HG03342 (cell line): ENCODE results near the gene OMA1.

ENCODE experiments used
- ATAC-seq: cut with Tn5 transposase; IDR thresholded peaks from one replicate; pipeline ENCODE4 v1.9.1; 2021; ENCODE audit warnings: mild to moderate bottlenecking, moderate library complexity; ENCODE audit not compliant: unreplicated experiment

Gene OMA1

DNA sequence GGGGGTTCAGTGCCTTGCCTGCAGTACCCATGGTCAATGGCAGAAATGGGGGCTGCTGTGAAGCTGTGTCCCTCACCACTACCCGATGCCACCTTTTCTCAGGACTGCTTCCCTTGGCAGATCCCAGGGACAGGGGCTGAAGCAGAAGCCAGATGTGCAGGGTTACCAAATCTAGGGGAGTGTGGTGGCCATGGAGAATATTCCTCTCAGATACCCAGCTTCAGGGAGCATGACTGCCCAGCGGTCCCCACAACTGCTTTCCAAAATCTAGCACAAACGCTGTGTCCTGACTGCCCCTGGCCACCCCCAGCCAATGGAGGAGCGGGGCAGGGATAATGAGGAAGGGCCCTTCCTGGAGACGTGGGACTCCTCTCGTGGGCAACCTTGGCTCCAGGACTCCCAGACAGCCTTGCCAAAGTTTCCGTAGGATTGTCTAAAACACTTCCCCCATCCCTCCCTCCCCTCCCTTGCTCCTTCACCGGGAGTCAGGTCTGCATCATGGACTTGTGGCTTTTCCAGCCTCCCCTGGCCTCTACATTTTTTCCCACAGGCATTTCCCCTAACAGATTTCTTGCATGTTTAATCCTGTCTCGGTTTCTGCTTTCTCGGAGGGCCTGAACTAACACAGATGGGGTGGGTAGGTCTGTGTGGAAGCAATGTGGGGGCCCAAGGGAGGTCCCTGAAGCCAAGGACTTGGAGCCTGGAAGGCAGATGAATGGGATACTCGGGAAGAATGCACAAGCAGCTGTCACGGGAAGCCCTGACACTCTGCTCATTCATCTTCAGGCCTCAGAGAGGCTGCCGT lies 80.5 kb downstream of the OMA1 start:
- no peak for ATAC-seq

DNA sequence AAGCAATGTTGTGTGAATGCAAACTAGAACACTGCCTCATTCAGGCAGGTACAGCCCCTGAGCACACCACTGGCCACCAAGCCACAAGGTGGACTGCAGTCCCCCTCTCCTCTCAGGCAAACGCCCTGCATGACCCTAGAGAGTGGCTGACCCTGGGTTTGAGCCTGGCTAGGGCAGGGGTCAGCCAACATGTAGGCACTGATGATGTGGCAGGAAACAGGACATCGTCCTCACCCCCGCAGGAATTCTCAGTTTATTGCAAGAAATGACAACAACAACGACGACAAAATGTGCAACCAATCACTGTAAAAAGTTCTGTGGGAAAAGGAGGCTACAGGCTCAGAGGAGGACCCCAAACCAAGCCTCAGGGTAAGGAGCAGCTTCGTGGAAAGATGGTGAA lies 81.3 kb downstream of the OMA1 start:
- ATAC-seq = no peak

DNA sequence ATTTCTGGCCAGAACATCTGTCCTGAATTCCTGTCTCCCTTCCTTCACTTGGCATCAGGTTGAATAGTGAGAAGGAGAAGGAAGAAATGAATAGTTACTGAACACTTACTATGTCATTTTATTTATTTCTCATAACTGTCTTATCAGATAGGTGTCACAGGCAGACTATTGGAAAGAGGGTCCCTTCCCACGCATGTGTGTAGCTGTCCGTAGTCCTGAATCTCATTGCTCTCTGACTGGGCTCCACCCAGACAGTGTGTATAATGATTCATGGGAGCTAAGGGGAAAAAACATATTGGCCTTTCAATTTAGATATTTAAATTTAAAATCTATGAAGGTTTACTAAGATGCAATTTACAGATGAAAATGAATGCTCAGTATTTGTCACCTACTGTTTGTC lies 86.1 kb downstream of the OMA1 start:
- no peak for ATAC-seq

DNA sequence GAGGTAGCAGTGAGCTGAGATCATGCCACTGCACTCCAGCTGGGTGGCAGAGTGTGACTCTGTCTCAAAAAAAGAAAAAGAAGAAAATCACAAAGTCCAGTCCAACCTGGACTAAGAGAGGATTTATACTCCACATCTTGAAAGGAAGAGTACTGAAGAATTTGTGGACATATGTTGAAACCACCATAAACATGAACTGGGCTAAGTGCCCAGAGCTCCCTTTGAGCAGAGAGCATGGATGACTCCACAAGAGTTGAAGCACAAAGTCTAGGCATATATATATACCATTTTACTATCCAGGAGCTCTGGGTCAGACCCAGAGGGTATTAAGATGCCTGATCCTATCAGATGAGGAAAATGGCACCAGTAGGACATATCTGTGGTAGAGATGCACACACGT lies 86.6 kb downstream of the OMA1 start:
- ATAC-seq = no peak

DNA sequence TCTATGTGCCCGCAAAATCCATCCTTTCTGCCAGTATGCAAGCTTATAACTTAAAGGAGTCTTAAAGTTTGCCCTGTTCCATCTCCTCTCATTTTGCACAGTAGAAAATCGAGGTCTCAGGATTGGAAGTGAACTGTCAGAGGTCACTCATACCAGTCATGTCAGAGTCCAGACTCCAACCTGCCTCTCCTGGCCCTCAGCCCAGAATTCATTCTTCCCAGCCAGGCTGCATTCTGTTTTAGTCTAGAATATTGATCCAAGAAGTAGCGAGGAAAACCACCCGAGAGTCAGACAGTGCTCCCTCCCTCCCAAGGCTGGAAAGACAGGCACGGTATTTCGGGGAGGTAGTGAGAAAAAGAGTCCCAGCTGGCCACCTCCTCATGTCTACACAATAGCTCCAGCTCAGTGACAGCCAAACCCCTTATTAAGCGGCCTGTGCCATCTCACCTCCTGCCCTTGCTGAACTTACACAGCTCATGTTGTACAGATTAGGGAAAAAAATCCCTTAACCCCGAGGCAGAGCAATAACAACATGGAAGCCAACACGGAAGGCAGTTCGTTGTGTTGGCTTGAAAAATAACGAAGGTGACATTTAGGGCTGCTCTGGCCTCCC lies 89.4 kb downstream of the OMA1 start:
- no peak for ATAC-seq

DNA sequence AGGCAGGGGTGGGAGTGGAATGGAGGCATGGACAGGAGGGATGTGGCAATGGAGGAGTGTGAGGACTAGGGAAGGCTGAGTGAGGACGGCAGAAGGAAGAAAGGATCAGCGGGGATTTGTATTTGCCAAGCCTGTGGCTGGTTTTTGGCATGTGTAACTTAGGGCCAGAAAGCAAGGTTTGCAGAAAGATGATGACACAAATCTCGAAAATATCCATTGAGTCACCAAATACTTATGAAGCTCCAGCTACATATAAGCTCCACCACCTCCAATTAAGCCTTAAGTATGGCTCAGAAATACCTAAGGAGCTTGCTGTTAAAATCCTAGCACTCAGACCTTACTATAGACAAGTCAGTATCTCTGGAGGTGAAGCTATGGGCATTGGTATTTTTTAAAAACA lies 90.1 kb downstream of the OMA1 start:
- no peak for ATAC-seq

DNA sequence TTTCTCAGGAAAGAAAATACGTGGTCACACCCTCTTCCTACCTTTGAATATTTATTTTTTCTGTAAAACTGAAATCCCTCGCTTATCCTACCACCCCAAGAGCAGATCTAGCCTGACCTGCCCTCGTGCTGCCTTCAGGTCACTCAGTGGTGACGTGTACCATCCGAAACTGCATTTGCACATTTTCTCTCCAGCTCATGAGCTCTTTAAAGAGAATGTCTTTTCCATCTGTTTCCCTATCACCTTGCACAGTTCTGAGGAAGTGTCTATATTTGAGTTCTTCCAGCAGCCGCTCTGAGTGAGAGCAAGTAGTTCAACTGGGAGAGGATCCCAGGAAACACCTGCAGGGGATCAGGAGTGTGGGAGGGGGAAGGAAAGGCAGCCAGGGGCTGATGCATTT lies 91.7 kb downstream of the OMA1 start:
- ATAC-seq = no peak

DNA sequence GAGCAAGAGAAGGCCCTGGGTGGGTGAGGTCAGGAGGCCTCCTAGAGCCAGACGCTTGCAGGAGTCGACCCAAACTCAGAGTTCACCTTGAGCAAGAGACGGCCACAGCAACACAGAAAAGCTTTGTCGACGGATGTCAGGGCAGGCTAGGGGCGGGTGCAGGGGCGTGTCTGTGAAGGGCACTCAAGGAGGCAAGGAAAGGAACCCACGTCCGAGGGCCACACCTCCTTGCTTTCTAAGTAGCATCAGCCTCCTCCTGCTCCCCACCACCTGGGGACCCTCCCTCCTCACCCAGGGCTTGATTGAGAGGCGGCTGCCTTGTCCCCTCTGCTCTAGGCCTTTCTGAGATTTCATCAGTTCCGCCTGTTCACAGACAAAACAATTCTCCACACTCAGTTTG lies 92.1 kb downstream of the OMA1 start:
- ATAC-seq = no peak

DNA sequence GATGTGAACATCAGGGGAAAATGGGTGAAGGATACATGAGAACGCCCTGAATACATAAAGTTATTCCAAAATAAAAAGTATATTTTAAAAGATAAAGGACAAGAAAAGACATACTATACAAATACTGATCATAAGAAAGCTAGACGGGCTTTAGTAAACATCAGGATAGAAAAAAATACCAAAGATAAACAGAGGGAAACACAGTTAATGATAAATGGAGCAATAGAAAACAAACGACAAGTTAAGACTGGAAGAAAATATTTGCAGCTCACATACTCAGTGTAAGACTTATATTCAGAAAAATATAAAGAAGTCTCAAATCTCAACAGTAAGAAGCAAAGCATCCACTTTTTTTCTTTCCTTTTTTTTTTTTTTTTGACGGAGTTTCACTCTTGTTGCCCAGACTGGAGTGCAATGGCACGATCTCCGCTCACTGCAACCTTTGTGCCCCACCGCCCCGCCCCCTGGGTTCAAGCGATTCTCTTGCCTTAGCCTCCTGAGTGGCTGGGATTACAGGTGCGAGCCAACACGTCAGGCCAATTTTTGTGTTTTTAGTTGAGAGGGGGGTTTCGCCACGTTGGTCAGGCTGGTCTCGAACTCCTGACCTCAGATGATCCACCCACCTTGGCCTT lies 94.8 kb downstream of the OMA1 start:
- no peak for ATAC-seq

DNA sequence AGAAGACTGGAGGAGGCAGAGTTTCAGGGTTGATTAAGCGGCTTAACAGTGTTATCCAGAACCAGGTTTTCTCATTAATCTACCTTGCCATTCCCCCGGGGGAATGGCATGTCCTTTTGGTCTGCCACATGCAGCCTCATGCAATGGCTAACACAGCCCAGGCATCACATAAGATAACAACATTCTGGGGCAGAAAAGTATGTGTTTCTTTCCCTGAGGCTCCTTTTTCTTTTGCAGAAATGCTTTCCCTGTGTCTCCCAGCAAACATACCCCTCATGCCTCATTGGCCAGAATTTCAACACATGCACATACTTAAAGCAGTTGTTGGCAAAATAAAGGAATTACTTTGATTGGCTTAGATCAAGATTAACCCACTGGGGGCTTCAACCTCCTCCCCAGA lies 98.6 kb downstream of the OMA1 start:
- no peak for ATAC-seq

DNA sequence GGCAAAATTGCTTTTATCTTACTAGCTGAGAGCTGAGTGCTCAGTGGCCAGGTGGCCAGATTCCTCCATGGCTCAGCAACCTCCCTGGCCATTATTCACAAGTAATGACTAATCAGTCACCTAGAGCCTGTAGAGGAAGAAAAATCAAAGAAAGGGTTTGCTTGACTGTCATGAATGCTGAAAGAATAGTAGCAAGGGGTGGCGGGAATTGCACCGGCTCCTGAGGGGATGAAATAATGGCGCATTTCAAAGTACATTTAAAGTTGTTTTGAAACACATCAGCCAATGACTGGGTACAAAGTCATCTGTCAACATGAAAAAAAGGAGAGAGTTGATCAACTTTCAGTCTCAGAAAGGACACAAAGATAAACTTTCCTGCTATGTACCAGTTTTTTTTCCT lies 99.5 kb downstream of the OMA1 start:
- ATAC-seq = no peak

DNA sequence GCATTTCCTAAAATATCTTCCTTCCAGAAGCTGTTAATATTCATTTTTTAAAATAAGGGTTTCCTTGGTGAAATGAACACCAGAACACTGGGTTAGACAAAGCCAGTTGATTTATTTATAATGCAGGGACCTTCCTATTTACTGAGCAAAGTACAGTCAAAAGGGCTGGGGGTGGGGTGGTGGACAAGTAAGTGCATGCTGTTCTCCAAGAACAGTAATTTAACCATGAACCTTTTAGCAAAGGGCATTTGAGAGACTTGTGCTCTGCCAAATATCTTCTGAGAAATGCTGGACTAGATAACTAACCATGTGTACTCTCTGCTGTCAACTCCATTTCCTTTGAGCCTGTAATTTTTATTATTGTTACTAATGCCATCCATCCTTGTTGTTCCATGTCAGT lies 100.2 kb downstream of the OMA1 start:
- no peak for ATAC-seq

DNA sequence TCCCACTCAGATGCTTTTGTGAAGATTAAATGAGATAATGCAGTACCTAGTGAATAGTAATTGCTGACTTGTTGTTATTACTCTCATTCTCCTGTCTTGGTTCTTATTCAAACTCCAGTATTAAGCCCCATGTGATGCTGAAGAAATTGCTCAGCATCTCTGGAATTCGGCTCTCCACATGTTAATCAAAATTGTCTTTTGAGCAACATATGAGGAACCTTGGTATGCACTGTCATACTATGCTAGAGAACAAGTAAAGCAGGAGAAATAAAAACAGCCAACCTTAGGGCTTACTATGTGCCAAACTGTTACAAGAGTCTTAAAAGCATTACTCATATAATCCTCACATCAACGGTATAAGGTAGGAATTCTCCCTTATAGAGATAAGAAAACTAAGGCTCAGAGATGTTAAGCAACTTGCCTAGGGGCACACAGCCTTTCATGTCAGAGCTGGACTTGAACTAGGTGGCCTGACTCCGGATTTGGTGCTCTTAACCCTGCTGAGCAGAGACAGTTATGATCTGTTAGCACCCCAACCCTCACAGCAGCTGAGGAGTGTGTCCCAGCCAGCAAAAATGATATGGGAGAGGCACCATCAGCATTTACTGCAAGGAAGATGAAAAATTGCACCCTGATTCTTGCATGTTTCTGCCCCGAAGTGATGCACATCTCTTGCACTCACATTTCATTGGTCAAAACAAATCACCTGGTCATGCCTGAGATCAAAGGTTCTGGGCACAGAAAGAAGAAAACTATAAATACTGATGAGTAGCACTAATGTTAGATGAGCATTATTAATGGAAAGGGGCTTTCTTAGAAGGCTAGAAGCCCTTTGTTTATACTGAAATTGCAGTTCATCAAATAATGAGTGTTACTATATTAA lies 102.3 kb downstream of the OMA1 start:
- ATAC-seq = no peak

DNA sequence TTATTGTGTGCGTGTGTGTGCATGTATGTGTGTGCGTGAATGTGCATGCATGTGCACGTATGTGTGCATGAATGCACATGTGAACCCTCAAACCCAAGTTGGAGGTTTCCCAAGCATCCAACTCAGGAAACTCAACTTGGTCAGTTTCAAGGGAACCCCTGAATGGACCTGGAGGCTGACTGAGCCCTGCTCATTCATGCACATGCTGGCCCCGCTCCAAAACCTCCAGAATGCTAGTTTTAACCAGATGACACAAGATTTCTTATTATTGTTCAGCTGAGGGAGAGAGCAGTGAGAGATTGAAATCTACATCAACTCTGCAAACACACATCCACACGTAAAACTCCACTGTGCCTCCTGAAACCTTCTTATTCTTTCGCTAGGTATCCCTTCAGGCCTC lies 104.4 kb downstream of the OMA1 start:
- no peak for ATAC-seq

DNA sequence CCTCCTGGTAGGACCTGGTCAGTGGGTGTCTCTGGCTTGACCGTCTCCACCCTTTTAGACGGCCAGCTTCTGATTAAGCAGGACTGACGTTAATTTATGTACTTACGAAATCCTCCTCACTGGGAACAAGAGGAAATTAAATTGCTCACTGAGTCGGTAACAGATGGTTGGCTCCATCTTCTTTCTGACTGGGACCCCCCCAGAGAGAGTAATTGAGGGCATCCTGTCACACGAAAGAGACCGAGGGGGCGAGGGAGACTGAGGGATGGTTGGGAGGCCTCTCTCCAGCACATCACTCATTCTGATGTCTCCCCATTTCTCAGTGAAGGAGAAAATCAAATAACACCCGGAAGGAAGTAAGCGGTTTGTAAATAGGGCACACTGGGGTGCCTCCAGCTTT lies 104.8 kb downstream of the OMA1 start:
- no peak for ATAC-seq

DNA sequence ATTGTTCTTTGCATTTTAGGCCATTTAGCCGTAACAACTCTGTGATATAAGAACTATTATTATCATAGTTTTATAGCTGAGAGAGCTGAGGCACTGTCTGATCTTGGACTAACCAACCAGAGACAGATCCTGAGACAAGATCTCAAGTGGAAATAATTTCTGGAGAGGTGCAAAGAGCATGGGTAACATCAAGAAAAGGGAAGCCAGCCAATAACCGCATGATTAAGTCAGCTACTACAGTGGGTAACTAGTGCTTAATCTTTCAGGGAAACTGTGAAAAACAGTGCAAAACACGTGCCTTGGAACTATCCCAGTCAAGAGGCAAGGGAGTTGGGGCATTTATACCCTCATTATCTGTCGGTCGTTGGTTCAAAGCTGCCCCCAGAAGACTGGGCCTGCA lies 105.8 kb downstream of the OMA1 start:
- no peak for ATAC-seq

DNA sequence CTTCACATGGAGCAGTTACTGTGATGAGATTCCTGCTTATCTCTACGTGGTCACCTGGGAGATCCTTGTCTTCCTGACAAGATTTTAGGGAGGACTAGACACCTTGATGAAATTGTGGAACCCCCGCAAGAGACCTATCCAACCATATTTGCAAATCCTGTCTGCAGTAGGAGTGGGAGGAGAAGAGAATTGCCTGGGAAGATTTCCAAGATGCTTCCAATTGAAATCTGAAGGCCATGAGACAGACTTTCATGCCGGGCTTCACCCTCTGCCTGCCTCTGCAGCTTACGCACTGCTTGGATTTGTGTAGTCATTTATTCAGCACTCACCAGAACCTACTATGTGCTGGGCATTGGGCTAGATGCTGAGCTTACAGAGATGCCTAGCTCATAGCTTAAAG lies 106.6 kb downstream of the OMA1 start:
- no peak for ATAC-seq

DNA sequence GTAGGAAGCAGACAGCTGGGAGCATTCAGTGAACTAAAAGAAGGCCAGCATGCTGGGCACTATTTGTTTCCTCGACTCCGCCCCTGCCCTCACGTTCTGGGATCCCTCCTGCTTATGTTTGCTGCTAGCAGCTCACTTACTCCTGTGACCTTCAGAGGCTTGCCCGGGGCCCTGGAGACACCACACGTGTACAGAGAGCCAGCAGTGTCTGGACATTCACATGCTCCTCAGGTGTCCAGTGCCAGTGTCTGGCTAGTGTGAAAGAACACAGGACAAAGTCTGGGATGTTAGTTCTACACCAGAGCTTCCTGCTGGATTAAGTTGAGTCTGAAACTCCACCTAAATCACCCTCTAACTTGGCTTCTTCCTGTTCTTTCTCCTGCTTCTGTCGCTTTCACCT lies 108.1 kb downstream of the OMA1 start:
- no peak for ATAC-seq

DNA sequence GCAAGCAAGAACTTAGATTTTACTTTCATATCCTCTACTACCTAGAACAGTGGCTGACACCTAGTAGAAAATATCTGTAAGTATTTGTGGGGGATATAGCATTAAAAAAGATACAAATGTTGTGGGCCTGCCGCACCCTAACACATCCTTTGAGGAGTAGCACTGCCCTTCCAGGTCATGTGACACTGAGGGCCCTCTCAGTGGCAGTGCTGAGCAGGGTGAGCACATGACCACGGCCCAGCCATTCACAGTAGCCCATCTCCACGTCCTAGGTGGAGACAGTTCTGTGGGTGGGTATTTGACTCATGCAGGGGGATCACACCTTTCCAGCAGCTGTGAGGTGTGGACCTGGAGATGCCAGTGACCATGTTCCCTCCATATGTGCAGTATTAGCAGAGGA lies 108.9 kb downstream of the OMA1 start:
- ATAC-seq = no peak

DNA sequence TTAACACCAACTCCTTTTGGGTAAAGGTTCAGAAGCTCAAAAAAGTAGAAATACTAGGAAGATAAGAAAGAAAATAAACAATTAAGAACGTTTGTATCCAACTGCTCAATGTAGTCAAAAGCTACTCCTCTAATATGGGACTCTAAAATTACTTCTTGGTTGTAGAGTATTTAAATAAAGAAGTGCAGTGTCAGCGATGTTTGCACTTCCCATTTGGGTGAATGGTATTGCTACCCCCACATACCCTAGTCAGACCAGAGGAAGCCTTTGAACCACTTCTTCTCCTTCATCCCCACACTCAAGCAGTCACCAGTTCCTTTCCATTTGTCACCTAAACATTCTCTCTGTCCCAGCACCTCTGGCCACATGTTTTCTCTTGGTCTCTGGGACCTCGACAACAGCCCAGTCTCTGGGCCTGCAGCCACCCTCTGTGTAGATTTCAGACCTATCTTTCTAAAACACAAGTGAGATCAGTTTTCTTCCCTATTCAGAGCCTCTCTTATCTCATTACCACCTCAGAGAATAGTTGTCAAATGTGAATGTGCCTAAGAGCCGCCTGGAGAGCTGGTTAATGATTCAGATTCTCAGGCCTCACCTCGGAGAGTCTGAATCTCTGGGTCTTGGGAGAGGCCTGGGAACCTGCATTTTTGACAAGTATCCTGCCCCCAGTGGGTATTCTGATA lies 109.8 kb downstream of the OMA1 start:
- no peak for ATAC-seq

DNA sequence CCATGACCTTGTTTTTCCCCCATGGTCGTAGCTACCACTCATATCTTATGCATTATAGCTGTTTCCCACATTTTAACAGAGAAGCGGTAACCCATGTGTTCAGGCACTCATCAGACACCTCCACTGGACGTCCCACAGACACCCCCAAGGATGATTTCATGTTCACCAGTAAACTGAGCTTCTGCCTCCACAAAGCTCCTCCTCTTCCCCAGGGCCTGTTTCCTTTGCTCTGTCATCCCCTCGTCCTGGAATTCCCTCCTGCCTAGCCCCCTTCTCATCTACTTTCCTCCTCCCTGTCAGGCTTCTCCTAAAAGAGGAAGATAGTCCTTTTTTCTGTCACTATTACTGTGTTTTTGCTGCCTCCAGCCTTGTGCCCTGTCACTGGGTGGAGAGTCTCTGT lies 111.2 kb downstream of the OMA1 start:
- no peak for ATAC-seq
